ENCODE results near the gene MDFI. TPM values are rescaled to one million over a fixed set of nuclear protein-coding genes. Genes with fewer than 3 reads are reported as not detected.

The MDFI gene
- total RNA-seq, 1 donor = not detected

- DNase-seq (ENCODE audit: low read depth in 2 of 3, low spot score in 2 of 3) = no peak
These were observed 32.6 kb downstream of the MDFI start for GRCh38 chr6:41670703-41671360.

GRCh38 chr6:41671376-41671775 lies 33.1 kb downstream of the MDFI start:
- DNase-seq (ENCODE audit: low read depth in 2 of 3, low spot score in 2 of 3) = no peak

- DNase-seq (ENCODE audit: low read depth in 2 of 3, low spot score in 2 of 3) = no peak
These were observed 33.7 kb downstream of the MDFI start for GRCh38 chr6:41672016-41672415.

- DNase-seq (ENCODE audit: low read depth in 2 of 3, low spot score in 2 of 3) = no peak
These were observed 34.8 kb downstream of the MDFI start for GRCh38 chr6:41672816-41673703.

GRCh38 chr6:41673704-41674000 lies 35.4 kb downstream of the MDFI start:
- DNase-seq (ENCODE audit: low read depth in 2 of 3, low spot score in 2 of 3) = no peak

- no peak for DNase-seq (ENCODE audit: low read depth in 2 of 3, low spot score in 2 of 3)
These were observed 36.1 kb downstream of the MDFI start for GRCh38 chr6:41674231-41675000.

- DNase-seq (ENCODE audit: low read depth in 2 of 3, low spot score in 2 of 3) = no peak
These were observed 37.0 kb downstream of the MDFI start for GRCh38 chr6:41675176-41675775.

- DNase-seq (ENCODE audit: low read depth in 2 of 3, low spot score in 2 of 3) = no peak
These were observed 37.7 kb downstream of the MDFI start for GRCh38 chr6:41675992-41676391.

- DNase-seq (ENCODE audit: low read depth in 2 of 3, low spot score in 2 of 3) = no peak
These were observed 38.2 kb downstream of the MDFI start for GRCh38 chr6:41676431-41676830.

- no peak for DNase-seq (ENCODE audit: low read depth in 2 of 3, low spot score in 2 of 3)
These were observed 39.1 kb downstream of the MDFI start for GRCh38 chr6:41677124-41677921.

GRCh38 chr6:41678511-41679084 lies 40.3 kb downstream of the MDFI start:
- no peak for DNase-seq (ENCODE audit: low read depth in 2 of 3, low spot score in 2 of 3)

- no peak for DNase-seq (ENCODE audit: low read depth in 2 of 3, low spot score in 2 of 3)
These were observed 41.4 kb downstream of the MDFI start for GRCh38 chr6:41679696-41680095.

- DNase-seq (ENCODE audit: low read depth in 2 of 3, low spot score in 2 of 3) = no peak
These were observed 42.1 kb downstream of the MDFI start for GRCh38 chr6:41680182-41680965.

- DNase-seq (ENCODE audit: low read depth in 2 of 3, low spot score in 2 of 3) = peak in 2 of 3 donors; percentile 81 to 87
These were observed 43.8 kb downstream of the MDFI start for GRCh38 chr6:41682056-41682477.

- peak in 1 of 3 donors; percentile 36 for DNase-seq (ENCODE audit: low read depth in 2 of 3, low spot score in 2 of 3)
These were observed 44.4 kb downstream of the MDFI start for GRCh38 chr6:41682497-41683272.

- DNase-seq (ENCODE audit: low read depth in 2 of 3, low spot score in 2 of 3) = no peak
These were observed 44.9 kb downstream of the MDFI start for GRCh38 chr6:41683273-41683522.

- peak; percentile 62 to 84 (median 83) for DNase-seq (ENCODE audit: low read depth in 2 of 3, low spot score in 2 of 3)
These were observed 45.4 kb downstream of the MDFI start for GRCh38 chr6:41683523-41684310.

Data from hematopoietic multipotent progenitor cell (in vitro differentiated cells).